ENCODE results near the gene TGM3. TPM values are rescaled to one million over a fixed set of nuclear protein-coding genes. Genes with fewer than 3 reads are reported as not detected.

Gene TGM3
- total RNA-seq, 1 experiment from 2014 or later = 0.11 TPM

- ATAC-seq = no peak
- DNase-seq (ENCODE audit: low spot score) = no peak
- POLR2A ChIA-PET = no interaction called here
- no peak overlapping the region for H3K27ac Mint-ChIP-seq
- H3K4me3 Mint-ChIP-seq = no peak overlapping the region
- H3K9me3 Mint-ChIP-seq = peaks cover 7% of the 10 kb centered on the region
- H3K4me1 Mint-ChIP-seq = no peaks in the 10 kb centered on the region
- CTCF ChIA-PET = interaction anchor here (0.6 kb wide), 1 partner anchor 133 kb away, joined by 5 read pairs; no protein-coding TSS in a partner anchor
- no peaks in the 10 kb centered on the region; the same call in 1 of the 2 replicates for H3K27me3 Mint-ChIP-seq (ENCODE audit: low read depth)
- H3K36me3 Mint-ChIP-seq = no peaks in the 10 kb centered on the region
- TF ChIP-seq ZNF425 (CRISPR knock-in tag; conservative IDR thresholded peaks at IDR 0.05) = no peak
- no peak for TF ChIP-seq E2F4 (CRISPR knock-in tag; IDR thresholded peaks at IDR 0.05; ENCODE audit: borderline replicate concordance, low read depth)
- no peak for TF ChIP-seq EMX1 (CRISPR knock-in tag; IDR thresholded peaks at IDR 0.05)
- TF ChIP-seq ZNF416 (CRISPR knock-in tag; IDR thresholded peaks at IDR 0.05) = no peak
- TF ChIP-seq GABPB1 (CRISPR knock-in tag; IDR thresholded peaks at IDR 0.05) = no peak
- no peak for TF ChIP-seq PREB (CRISPR knock-in tag; IDR thresholded peaks at IDR 0.05; ENCODE audit: borderline replicate concordance)
- TF ChIP-seq PRRX2 (CRISPR knock-in tag; IDR thresholded peaks at IDR 0.05) = no peak
- no peak for TF ChIP-seq OVOL2 (CRISPR knock-in tag; IDR thresholded peaks at IDR 0.05; ENCODE audit: borderline replicate concordance)
- TF ChIP-seq FOXJ3 (CRISPR knock-in tag; IDR thresholded peaks at IDR 0.05; ENCODE audit: borderline replicate concordance) = no peak
- no peak for TF ChIP-seq MYBL2 (CRISPR knock-in tag; IDR thresholded peaks at IDR 0.05)
- no peak for TF ChIP-seq CREM (CRISPR knock-in tag; IDR thresholded peaks at IDR 0.05)
- TF ChIP-seq ZNF219 (CRISPR knock-in tag; IDR thresholded peaks at IDR 0.05; ENCODE audit: borderline replicate concordance) = no peak
- TF ChIP-seq SMAD4 (CRISPR knock-in tag; IDR thresholded peaks at IDR 0.05) = no peak
- no peak for TF ChIP-seq ATF3 (CRISPR knock-in tag; conservative IDR thresholded peaks at IDR 0.05)
- TF ChIP-seq MLX (CRISPR knock-in tag; IDR thresholded peaks at IDR 0.05) = no peak
- no peak for TF ChIP-seq ARID4B (CRISPR knock-in tag; IDR thresholded peaks at IDR 0.05; ENCODE audit: borderline replicate concordance)
- TF ChIP-seq NFE2L1 (CRISPR knock-in tag; IDR thresholded peaks at IDR 0.05) = no peak
- no peak for TF ChIP-seq TEAD4 (CRISPR knock-in tag; IDR thresholded peaks at IDR 0.05)
These were observed 19.1 kb downstream of the TGM3 start for GRCh38 chr20:2314759-2315439.
